Panc1 (cell line): ENCODE results near the gene STAP2. TPM values are rescaled to one million over a fixed set of nuclear protein-coding genes. Genes with fewer than 3 reads are reported as not detected.

Source experiments
- ATAC-seq: fragments of 200-7000 bp; cut with Tn5 transposase; 2 replicates; pipeline ENCODE4 v1.9.1; 2020; ENCODE audit warnings: mild to moderate bottlenecking, moderate library complexity
- BruUV-seq: library from RNA; stranded (reverse); fragments of 400-500 nt; replicated peaks from 2 replicates; lab custom pipeline; 2021; lab: Mats Ljungman, UMichigan
- CTCF ChIA-PET: fragments of 300-600 bp; sonication (Branson Sonifier 250); formaldehyde crosslinking; loops from one replicate; lab custom pipeline; 2022; ENCODE audit warnings: antibody characterized with exemption; lab: Charles Lee
- POLR2A ChIA-PET: fragments of 300-600 bp; sonication (Branson Sonifier 250); formaldehyde crosslinking; loops from one replicate; lab custom pipeline; 2022; ENCODE audit warnings: antibody characterized with exemption; lab: Charles Lee
- DNase-seq: peaks from one replicate; pipeline ENCODE4 v3.0.0-alpha.2; 2010; ENCODE audit warnings: low read depth, low spot score
- H3K27ac ChIP-seq: 2 replicates; pipeline ENCODE4 v1.5.1; 2011; ENCODE audit warnings: mild to moderate bottlenecking, low read length, inconsistent platforms
- H3K27me3 ChIP-seq: fragments of 200-500 bp; sonication (Bioruptor generic); 2 replicates; pipeline ENCODE4 v1.6.0; 2014; ENCODE audit warnings: low read length, inconsistent platforms; ENCODE audit not compliant: control insufficient read depth, insufficient read depth
- H3K36me3 ChIP-seq: fragments of 200-500 bp; sonication (Bioruptor generic); 2 replicates; pipeline ENCODE4 v1.5.1; 2014; ENCODE audit warnings: inconsistent platforms, mild to moderate bottlenecking, low read length, moderate library complexity; ENCODE audit not compliant: control insufficient read depth, insufficient read depth
- H3K4me1 ChIP-seq: 2 replicates; pipeline ENCODE4 v1.5.1; 2011; ENCODE audit warnings: inconsistent platforms, mild to moderate bottlenecking, low read length, moderate library complexity; ENCODE audit not compliant: control insufficient read depth, insufficient read depth
- H3K4me3 ChIP-seq, 2 experiments: 2 replicates each; pipeline ENCODE4 v1.5.1; 2011 to 2012; ENCODE audit warnings: low read depth in 2 of 2, low read length in 2 of 2, mild to moderate bottlenecking in 2 of 2, inconsistent platforms in 1 of 2, moderate library complexity in 1 of 2
- H3K9me3 ChIP-seq: fragments of 200-500 bp; sonication (Bioruptor generic); 2 replicates; pipeline ENCODE4 v1.5.1; 2014; ENCODE audit warnings: low read depth, mild to moderate bottlenecking, inconsistent platforms, low read length, moderate library complexity; ENCODE audit not compliant: control insufficient read depth, insufficient read depth
- CTCF ChIP-seq: fragments of 450-650 bp; IDR thresholded peaks from 2 replicates; pipeline ENCODE4 v1.5.1; 2017; ENCODE audit warnings: mild to moderate bottlenecking
- POLR2AphosphoS5 ChIP-seq: IDR thresholded peaks from 2 replicates; pipeline ENCODE4 v1.6.1; 2012; ENCODE audit warnings: mild to moderate bottlenecking, low read depth, low read length, moderate library complexity
- REST ChIP-seq, 2 experiments: IDR thresholded peaks; 2 replicates each; pipeline ENCODE4 v1.6.1; 2011 to 2012; ENCODE audit warnings: low read depth in 2 of 2, control low read depth in 1 of 2, low read length in 1 of 2, mild to moderate bottlenecking in 1 of 2, moderate library complexity in 1 of 2; ENCODE audit not compliant: insufficient read depth in 1 of 2
- SIN3A ChIP-seq: IDR thresholded peaks from 2 replicates; pipeline ENCODE4 v1.6.1; 2012; ENCODE audit warnings: low read depth, mild to moderate bottlenecking, low read length, moderate library complexity, borderline replicate concordance; ENCODE audit not compliant: insufficient read depth
- TCF7L2 ChIP-seq: IDR thresholded peaks from 2 replicates; pipeline ENCODE4 v1.6.1; 2011; ENCODE audit warnings: mild to moderate bottlenecking, low read depth, low read length, inconsistent platforms
- in situ Hi-C: cut with HindIII; loops from 2 replicates; pipeline ENCODE4 v1.10.0; 2016; ENCODE audit warnings: low sequenced_read_pairs, low pct_unique_long_range_greater_than_20kb
- intact Hi-C: fragments of 100-400 bp; cut with micrococcal nuclease; formaldehyde crosslinking; loops from one replicate; pipeline ENCODE4 v1.10.0; 2022; ENCODE audit not compliant: unreplicated experiment
- total RNA-seq: library from RNA; stranded (reverse); gene quantifications from one replicate; pipeline ENCODE4 v1.2.1, GENCODE V29; 2021; ENCODE audit not compliant: unreplicated experiment

Gene STAP2
- total RNA-seq, 1 experiment from 2014 or later: 10.0 TPM

- no peak overlapping the region for H3K4me3 ChIP-seq
- no TSS peak for BruUV-seq
- H3K36me3 ChIP-seq: no peaks in the 10 kb centered on the region
- no peak overlapping the region for H3K27ac ChIP-seq
- peaks cover 26% of the 10 kb centered on the region for H3K4me1 ChIP-seq
- intact Hi-C loops (no loop called here), in situ Hi-C loops (no loop called here)
- CTCF ChIA-PET: interaction anchor here (1.6 kb wide), 1 partner anchor 91 kb away, joined by 4 read pairs; no protein-coding TSS in a partner anchor
- H3K27me3 ChIP-seq: no peaks in the 10 kb centered on the region
- DNase-seq: no peak
- TF ChIP-seq POLR2AphosphoS5: no peak
- no peak for TF ChIP-seq REST (IDR thresholded peaks at IDR 0.05; ENCODE audit: insufficient read depth in 1 of 2, low read depth in 2 of 2, low read length in 1 of 2)
- POLR2A ChIA-PET: no interaction called here
- no peaks in the 10 kb centered on the region for H3K9me3 ChIP-seq
- no peak for ATAC-seq
These were observed 19.3 kb upstream of the STAP2 start for GRCh38 chr19:4357921-4358326.

GRCh38 chr19:4357095-4357797 lies 18.6 kb upstream of the STAP2 start:
- CTCF ChIA-PET: interaction anchor here (1.6 kb wide), 1 partner anchor 90 kb away, joined by 4 read pairs; no protein-coding TSS in a partner anchor
- no peak for TF ChIP-seq SIN3A
- TF ChIP-seq TCF7L2: no peak
- TF ChIP-seq CTCF: no peak
- TF ChIP-seq POLR2AphosphoS5: no peak; the same call in 1 of the 2 replicates
- TF ChIP-seq REST (IDR thresholded peaks at IDR 0.05; ENCODE audit: insufficient read depth in 1 of 2, low read depth in 2 of 2, low read length in 1 of 2): no peak
- no peaks in the 10 kb centered on the region for H3K36me3 ChIP-seq
- no TSS peak for BruUV-seq
- intact Hi-C loops (no loop called here), in situ Hi-C loops (no loop called here)
- H3K4me1 ChIP-seq: peaks cover 24% of the 10 kb centered on the region
- no peak overlapping the region for H3K4me3 ChIP-seq
- H3K27me3 ChIP-seq: no peaks in the 10 kb centered on the region
- H3K27ac ChIP-seq: no peak overlapping the region
- ATAC-seq (no peak), DNase-seq (no peak)
- POLR2A ChIA-PET: interaction anchor here (0.6 kb wide), 1 partner anchor 34 kb away, joined by 7 read pairs; no protein-coding TSS in a partner anchor
- H3K9me3 ChIP-seq: no peaks in the 10 kb centered on the region
